Stimulated activated CD4-positive, alpha-beta T cell treated with anti-CD3 and anti-CD28 coated beads, Interleukin-12 subunit alpha, Interleukin-12 subunit beta, amount 100 ng/mL, for 48 hours (primary cell): Measurements from ENCODE around the gene ZCCHC8.
"Not testable (repeated sequence)": the region's sequence is repeated elsewhere in the genome, so short reads cannot be mapped to it uniquely, and the experiment has no call there.

Source experiments
- DNase-seq, 3 donors: peaks; one replicate each; pipeline ENCODE4 v3.0.0-alpha.2; 2020; ENCODE audit warnings: low read depth in 2 of 3, low spot score in 1 of 3

The ZCCHC8 gene

GRCh38 chr12:122473543-122474323, 27.0 kb downstream of the ZCCHC8 start:
- DNase-seq: peak; percentile 44 to 68 (median 56)

- DNase-seq: peak in 1 of 3 donors; percentile 34
Measured at GRCh38 chr12:122471324-122472226, 29.2 kb downstream of the ZCCHC8 start.

GRCh38 chr12:122470576-122470975, 30.2 kb downstream of the ZCCHC8 start:
- DNase-seq: not testable (repeated sequence)

GRCh38 chr12:122469856-122470255, 30.9 kb downstream of the ZCCHC8 start:
- DNase-seq: not testable (repeated sequence)

- no peak for DNase-seq
Measured at GRCh38 chr12:122467983-122468382, 32.7 kb downstream of the ZCCHC8 start.

GRCh38 chr12:122464317-122465042, 36.3 kb downstream of the ZCCHC8 start:
- DNase-seq: not testable (repeated sequence)

- no peak for DNase-seq
Measured at GRCh38 chr12:122460641-122461040, 40.1 kb downstream of the ZCCHC8 start.

GRCh38 chr12:122460061-122460460, 40.7 kb downstream of the ZCCHC8 start:
- DNase-seq: no peak

GRCh38 chr12:122459211-122459610, 41.5 kb downstream of the ZCCHC8 start:
- no peak for DNase-seq

- no peak for DNase-seq
Measured at GRCh38 chr12:122458105-122459035, 42.4 kb downstream of the ZCCHC8 start.

- DNase-seq: no peak
Measured at GRCh38 chr12:122457627-122458026, 43.1 kb downstream of the ZCCHC8 start.

GRCh38 chr12:122454739-122455138, 46.0 kb downstream of the ZCCHC8 start:
- DNase-seq: no peak

GRCh38 chr12:122454250-122454721, 46.4 kb downstream of the ZCCHC8 start:
- no peak for DNase-seq

GRCh38 chr12:122452701-122453285, 47.9 kb downstream of the ZCCHC8 start:
- no peak for DNase-seq

GRCh38 chr12:122449317-122449716, 51.4 kb downstream of the ZCCHC8 start:
- peak in 1 of 3 donors; percentile 13 for DNase-seq

- DNase-seq: not testable (repeated sequence)
Measured at GRCh38 chr12:122447825-122448224, 52.9 kb downstream of the ZCCHC8 start.

GRCh38 chr12:122446390-122446789, 54.3 kb downstream of the ZCCHC8 start:
- not testable (repeated sequence) for DNase-seq

- not testable (repeated sequence) for DNase-seq
Measured at GRCh38 chr12:122444071-122444470, 56.7 kb downstream of the ZCCHC8 start.

- DNase-seq: not testable (repeated sequence)
Measured at GRCh38 chr12:122438822-122439221, 61.9 kb downstream of the ZCCHC8 start.
